Lung microvascular endothelial cell (primary cell): ENCODE measurements around the gene ZDHHC15. TPM values are rescaled to one million over a fixed set of nuclear protein-coding genes. Genes with fewer than 3 reads are reported as not detected.

ENCODE experiments used
- total RNA-seq: library from RNA; depleted of rRNA; stranded (reverse); fragments of >200 nt; gene quantifications from 2 replicates; pipeline ENCODE4 v1.2.1, GENCODE V29; 2014

Gene ZDHHC15
- total RNA-seq, 1 donor from 2014 or later, result not detected

Other genes with a start within 250 kb of the ZDHHC15 start
- 12.4 and 18.5 TPM in 2 replicates for gene UPRT, start 249.0 kb downstream of the ZDHHC15 start, total RNA-seq